ENCODE data around the gene CETP. TPM values are rescaled to one million over a fixed set of nuclear protein-coding genes. Genes with fewer than 3 reads are reported as not detected.
A peak's percentile ranks its signal among the peaks of the same experiment; 100 is the strongest.
"Not testable (repeated sequence)": the region's sequence is repeated elsewhere in the genome, so short reads cannot be mapped to it uniquely, and the experiment has no call there.

Gene CETP
- total RNA-seq, 2 donors from 2014 or later = not detected

- TF ChIP-seq, protein P1, sequence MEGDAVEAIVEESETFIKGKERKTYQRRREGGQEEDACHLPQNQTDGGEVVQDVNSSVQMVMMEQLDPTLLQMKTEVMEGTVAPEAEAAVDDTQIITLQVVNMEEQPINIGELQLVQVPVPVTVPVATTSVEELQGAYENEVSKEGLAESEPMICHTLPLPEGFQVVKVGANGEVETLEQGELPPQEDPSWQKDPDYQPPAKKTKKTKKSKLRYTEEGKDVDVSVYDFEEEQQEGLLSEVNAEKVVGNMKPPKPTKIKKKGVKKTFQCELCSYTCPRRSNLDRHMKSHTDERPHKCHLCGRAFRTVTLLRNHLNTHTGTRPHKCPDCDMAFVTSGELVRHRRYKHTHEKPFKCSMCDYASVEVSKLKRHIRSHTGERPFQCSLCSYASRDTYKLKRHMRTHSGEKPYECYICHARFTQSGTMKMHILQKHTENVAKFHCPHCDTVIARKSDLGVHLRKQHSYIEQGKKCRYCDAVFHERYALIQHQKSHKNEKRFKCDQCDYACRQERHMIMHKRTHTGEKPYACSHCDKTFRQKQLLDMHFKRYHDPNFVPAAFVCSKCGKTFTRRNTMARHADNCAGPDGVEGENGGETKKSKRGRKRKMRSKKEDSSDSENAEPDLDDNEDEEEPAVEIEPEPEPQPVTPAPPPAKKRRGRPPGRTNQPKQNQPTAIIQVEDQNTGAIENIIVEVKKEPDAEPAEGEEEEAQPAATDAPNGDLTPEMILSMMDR (IDR thresholded peaks at IDR 0.05) = no peak
- Histone ChIP-seq H3K9me3 (no peaks in the 10 kb centered on the region), H3K4me3 (no peak overlapping the region), H3K27ac (no peak overlapping the region), H3K4me1 (ENCODE audit: control insufficient read depth in 1 of 2, low read depth in 2 of 2) (peaks cover 8 to 28% of the 10 kb centered on the region in 2 donors), H3K36me3 (no peaks in the 10 kb centered on the region), H3K27me3 (replicated peaks; ENCODE audit: insufficient read depth) (no peaks in the 10 kb centered on the region)
- no peak for DNase-seq (ENCODE audit: low spot score)
- no peak for ATAC-seq (ENCODE audit: insufficient number of reproducible peaks, low FRiP score, low read depth)
These were observed 21.5 kb downstream of the CETP start for GRCh38 chr16:56983211-56983751.

GRCh38 chr16:56984639-56985038, 22.9 kb downstream of the CETP start:
- Histone ChIP-seq H3K4me3 (no peak overlapping the region), H3K4me1 (ENCODE audit: control insufficient read depth in 1 of 2, low read depth in 2 of 2) (peaks cover 14 to 35% of the 10 kb centered on the region in 2 donors), H3K36me3 (no peaks in the 10 kb centered on the region), H3K27me3 (replicated peaks; ENCODE audit: insufficient read depth) (no peaks in the 10 kb centered on the region), H3K9me3 (no peaks in the 10 kb centered on the region), H3K27ac (no peak overlapping the region)
- ATAC-seq (ENCODE audit: insufficient number of reproducible peaks, low FRiP score, low read depth) (no peak), DNase-seq (ENCODE audit: low spot score) (no peak)
- TF ChIP-seq, protein P1 (IDR thresholded peaks at IDR 0.05) = no peak

- Histone ChIP-seq H3K27ac (peak overlapping the region; percentile 12 to 39), H3K4me3 (no peak overlapping the region), H3K9me3 (no peaks in the 10 kb centered on the region), H3K36me3 (no peaks in the 10 kb centered on the region), H3K4me1 (ENCODE audit: control insufficient read depth in 1 of 2, low read depth in 2 of 2) (peaks cover 18 to 43% of the 10 kb centered on the region in 2 donors), H3K27me3 (replicated peaks; ENCODE audit: insufficient read depth) (no peaks in the 10 kb centered on the region)
- TF ChIP-seq, protein P1 (IDR thresholded peaks at IDR 0.05) = no peak
- no peak for ATAC-seq (ENCODE audit: insufficient number of reproducible peaks, low FRiP score, low read depth)
- DNase-seq (ENCODE audit: low spot score) = peak; percentile 36
These were observed 23.7 kb downstream of the CETP start for GRCh38 chr16:56985288-56985961.

GRCh38 chr16:56985962-56986360, 24.2 kb downstream of the CETP start:
- Histone ChIP-seq H3K27ac (peak overlapping the region; percentile 3 to 39), H3K9me3 (no peaks in the 10 kb centered on the region), H3K27me3 (replicated peaks; ENCODE audit: insufficient read depth) (no peaks in the 10 kb centered on the region), H3K4me1 (ENCODE audit: control insufficient read depth in 1 of 2, low read depth in 2 of 2) (peaks cover 23 to 44% of the 10 kb centered on the region in 2 donors), H3K36me3 (no peaks in the 10 kb centered on the region), H3K4me3 (no peak overlapping the region)
- ATAC-seq (ENCODE audit: insufficient number of reproducible peaks, low FRiP score, low read depth) (no peak), DNase-seq (ENCODE audit: low spot score) (no peak)
- TF ChIP-seq, protein P1 (IDR thresholded peaks at IDR 0.05) = no peak

GRCh38 chr16:56986361-56986760, 24.6 kb downstream of the CETP start:
- no peak for DNase-seq (ENCODE audit: low spot score)
- H3K4me1 ChIP-seq (ENCODE audit: control insufficient read depth in 1 of 2, low read depth in 2 of 2) = peaks cover 24 to 40% of the 10 kb centered on the region in 2 donors
- ATAC-seq (ENCODE audit: insufficient number of reproducible peaks, low FRiP score, low read depth) = no peak
- H3K9me3 ChIP-seq = no peaks in the 10 kb centered on the region
- H3K4me3 ChIP-seq = no peak overlapping the region
- TF ChIP-seq, protein P1 (IDR thresholded peaks at IDR 0.05) = no peak
- H3K36me3 ChIP-seq = no peaks in the 10 kb centered on the region
- no peaks in the 10 kb centered on the region for H3K27me3 ChIP-seq (replicated peaks; ENCODE audit: insufficient read depth)
- no peak overlapping the region for H3K27ac ChIP-seq

DNA sequence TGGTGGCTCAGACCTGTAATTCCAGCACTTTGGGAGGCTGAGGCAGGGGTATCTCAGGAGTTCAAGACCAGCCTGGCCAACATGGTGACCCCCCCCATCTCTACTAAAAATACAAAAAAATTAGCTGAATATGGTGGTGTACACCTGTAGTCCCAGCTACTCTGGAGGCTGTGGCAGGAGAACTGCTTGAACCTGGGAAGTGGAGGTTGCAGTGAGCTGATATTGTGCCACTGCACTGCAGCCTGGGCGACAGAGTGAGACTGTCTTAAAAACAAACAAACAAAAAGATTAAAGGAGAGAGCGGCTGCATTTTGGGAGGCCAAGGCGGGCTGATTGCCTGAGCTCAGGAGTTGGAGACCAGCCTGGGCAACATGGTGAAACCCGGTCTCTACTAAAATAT, 25.2 kb downstream of the CETP start:
- H3K36me3 ChIP-seq; DNase-seq (ENCODE audit: low spot score): not testable (repeated sequence)
- peaks cover 24 to 34% of the 10 kb centered on the region in 2 donors for H3K4me1 ChIP-seq (ENCODE audit: control insufficient read depth in 1 of 2, low read depth in 2 of 2)

More for the DNA sequence above, 25.2 kb downstream of the CETP start:
- H3K4me3 ChIP-seq; H3K9me3 ChIP-seq; ATAC-seq (ENCODE audit: insufficient number of reproducible peaks, low FRiP score, low read depth); H3K27me3 ChIP-seq (replicated peaks; ENCODE audit: insufficient read depth); H3K27ac ChIP-seq: not testable (repeated sequence)

Data from thoracic aorta (tissue), 2 donors.